Left ventricle myocardium inferior (tissue), 1 donor: ENCODE results near the gene IKZF1. TPM values are rescaled to one million over a fixed set of nuclear protein-coding genes. Genes with fewer than 3 reads are reported as not detected.

Experiments
- DNase-seq: peaks from one replicate; pipeline ENCODE4 v3.0.0-alpha.2; 2020
- H3K27ac ChIP-seq: fragments of 200-600 bp; replicated peaks from 2 replicates; pipeline ENCODE4 v1.8.0; 2021
- H3K27me3 ChIP-seq: fragments of 200-600 bp; 2 replicates; pipeline ENCODE4 v1.8.0; 2021; ENCODE audit warnings: low read depth
- H3K36me3 ChIP-seq: fragments of 200-600 bp; 2 replicates; pipeline ENCODE4 v1.8.0; 2021
- H3K4me1 ChIP-seq: fragments of 200-600 bp; 2 replicates; pipeline ENCODE4 v1.8.0; 2021
- H3K4me3 ChIP-seq: fragments of 200-600 bp; 2 replicates; pipeline ENCODE4 v1.8.0; 2021; ENCODE audit warnings: mild to moderate bottlenecking, moderate library complexity
- H3K9me3 ChIP-seq: fragments of 200-600 bp; replicated peaks from 2 replicates; pipeline ENCODE4 v1.8.0; 2021
- intact Hi-C: fragments of 100-400 bp; cut with micrococcal nuclease; formaldehyde crosslinking; loops from one replicate; pipeline ENCODE4 v1.11.0; 2022
- total RNA-seq: library from RNA; stranded (reverse); fragmentation: NEBNext Ultra II Directional; extraction: Animal tissue kit (Norgen Biotek cat#: 25700); gene quantifications from one replicate; pipeline ENCODE4 v1.2.1, GENCODE V29; 2021
- TF ChIP-seq, protein P1 (sequence below): fragments of 200-600 bp; IDR thresholded peaks from 2 replicates; pipeline ENCODE4 v1.8.0; 2021; ENCODE audit warnings: antibody characterized with exemption, mild to moderate bottlenecking, borderline replicate concordance
- donor health status: DM: no; HTN: yes; CAD: no; lungs with severe emphysema.

The IKZF1 gene
- total RNA-seq, 1 donor from 2014 or later, result 2.1 TPM

DNA sequence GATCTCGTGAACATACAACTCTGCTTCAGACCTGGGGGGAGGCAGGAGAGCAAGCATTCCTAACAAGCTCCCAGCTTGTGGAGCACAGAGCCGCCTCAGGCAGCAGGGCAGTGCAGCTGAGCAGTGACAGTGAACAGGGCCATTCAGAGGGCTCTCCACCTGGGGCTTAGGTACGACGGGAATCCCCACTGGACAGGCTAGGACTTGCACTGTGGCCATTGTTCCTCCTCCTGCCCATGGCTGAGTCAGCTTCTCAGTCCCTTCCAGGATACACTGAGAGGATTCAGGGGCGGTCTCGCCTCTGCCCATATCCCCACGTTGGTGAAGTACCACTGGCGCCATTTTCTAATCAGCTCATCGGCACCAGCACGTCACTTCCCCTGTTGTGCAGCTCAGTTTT is 74.6 kb downstream of the IKZF1 start:
- H3K27ac ChIP-seq, result no peak overlapping the region
- TF ChIP-seq, protein P1, sequence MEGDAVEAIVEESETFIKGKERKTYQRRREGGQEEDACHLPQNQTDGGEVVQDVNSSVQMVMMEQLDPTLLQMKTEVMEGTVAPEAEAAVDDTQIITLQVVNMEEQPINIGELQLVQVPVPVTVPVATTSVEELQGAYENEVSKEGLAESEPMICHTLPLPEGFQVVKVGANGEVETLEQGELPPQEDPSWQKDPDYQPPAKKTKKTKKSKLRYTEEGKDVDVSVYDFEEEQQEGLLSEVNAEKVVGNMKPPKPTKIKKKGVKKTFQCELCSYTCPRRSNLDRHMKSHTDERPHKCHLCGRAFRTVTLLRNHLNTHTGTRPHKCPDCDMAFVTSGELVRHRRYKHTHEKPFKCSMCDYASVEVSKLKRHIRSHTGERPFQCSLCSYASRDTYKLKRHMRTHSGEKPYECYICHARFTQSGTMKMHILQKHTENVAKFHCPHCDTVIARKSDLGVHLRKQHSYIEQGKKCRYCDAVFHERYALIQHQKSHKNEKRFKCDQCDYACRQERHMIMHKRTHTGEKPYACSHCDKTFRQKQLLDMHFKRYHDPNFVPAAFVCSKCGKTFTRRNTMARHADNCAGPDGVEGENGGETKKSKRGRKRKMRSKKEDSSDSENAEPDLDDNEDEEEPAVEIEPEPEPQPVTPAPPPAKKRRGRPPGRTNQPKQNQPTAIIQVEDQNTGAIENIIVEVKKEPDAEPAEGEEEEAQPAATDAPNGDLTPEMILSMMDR, result no peak
- H3K4me1 ChIP-seq, result no peaks in the 10 kb centered on the region
- intact Hi-C loops, result no loop called here
- no peaks in the 10 kb centered on the region for H3K36me3 ChIP-seq
- peaks cover 41% of the 10 kb centered on the region for H3K27me3 ChIP-seq
- no peaks in the 10 kb centered on the region for H3K9me3 ChIP-seq
- DNase-seq, result no peak
- no peak overlapping the region for H3K4me3 ChIP-seq

DNA sequence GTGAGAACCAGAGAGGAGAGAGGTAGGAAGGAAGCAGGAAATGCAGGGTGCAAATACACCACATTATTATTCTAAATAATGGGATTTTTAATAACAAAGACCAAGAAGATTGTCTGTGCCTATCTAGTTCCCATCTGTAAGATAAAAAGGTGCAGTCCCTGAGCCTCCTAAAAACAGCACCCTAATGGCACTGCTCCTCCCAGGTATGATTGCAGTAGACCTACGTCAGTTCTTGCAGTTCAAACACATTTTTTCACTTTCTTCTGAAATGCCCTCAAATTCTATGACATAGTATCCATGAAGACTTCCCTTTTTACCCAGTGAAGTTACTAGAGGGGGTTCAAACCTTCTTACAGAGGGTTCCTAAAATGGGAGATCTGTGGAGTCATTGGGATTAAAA is 75.0 kb downstream of the IKZF1 start:
- no peak overlapping the region for H3K4me3 ChIP-seq
- no peaks in the 10 kb centered on the region for H3K9me3 ChIP-seq
- DNase-seq, result no peak
- H3K4me1 ChIP-seq, result no peaks in the 10 kb centered on the region
- no peaks in the 10 kb centered on the region for H3K36me3 ChIP-seq
- H3K27me3 ChIP-seq, result peaks cover 46% of the 10 kb centered on the region
- TF ChIP-seq, protein P1, result no peak
- H3K27ac ChIP-seq, result no peak overlapping the region
- intact Hi-C loops, result no loop called here

GRCh38 chr7:50382455-50382854 is 77.9 kb downstream of the IKZF1 start:
- intact Hi-C loops, result no loop called here

GRCh38 chr7:50387351-50387750 is 82.8 kb downstream of the IKZF1 start:
- TF ChIP-seq, protein P1, result no peak
- intact Hi-C loops, result no loop called here
- DNase-seq, result no peak
- Histone ChIP-seq H3K27ac (no peak overlapping the region), H3K4me1 (no peaks in the 10 kb centered on the region), H3K4me3 (no peak overlapping the region), H3K36me3 (no peaks in the 10 kb centered on the region), H3K9me3 (no peaks in the 10 kb centered on the region), H3K27me3 (peaks cover 68% of the 10 kb centered on the region)

More at GRCh38 chr7:50382455-50382854, 77.9 kb downstream of the IKZF1 start:
- Histone ChIP-seq H3K4me1 (no peaks in the 10 kb centered on the region), H3K9me3 (no peaks in the 10 kb centered on the region), H3K4me3 (no peak overlapping the region), H3K36me3 (no peaks in the 10 kb centered on the region), H3K27me3 (peaks cover 55% of the 10 kb centered on the region), H3K27ac (no peak overlapping the region)
- DNase-seq, result no peak
- TF ChIP-seq, protein P1, result no peak

DNA sequence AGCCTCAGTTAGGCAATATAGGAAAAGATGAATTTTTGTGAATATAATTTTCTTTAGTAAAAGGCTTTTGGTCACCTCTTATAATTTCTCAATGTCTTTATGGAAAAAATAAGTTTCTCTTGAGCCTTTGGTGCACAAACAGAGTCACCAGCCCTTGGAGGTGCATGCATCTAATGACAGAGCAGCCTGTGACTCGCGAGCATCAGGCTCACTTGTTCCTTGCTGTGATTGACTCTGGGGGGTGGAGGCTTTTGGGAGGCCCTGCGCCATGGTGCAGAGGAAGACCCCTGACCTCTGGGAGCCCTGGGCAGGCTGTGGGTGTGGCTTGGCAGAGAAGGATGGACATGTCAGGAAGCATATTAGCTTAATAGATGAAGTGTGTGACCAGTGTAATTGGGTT is 85.4 kb downstream of the IKZF1 start:
- Histone ChIP-seq H3K36me3 (no peaks in the 10 kb centered on the region), H3K27me3 (peaks cover 64% of the 10 kb centered on the region), H3K4me3 (no peak overlapping the region), H3K27ac (no peak overlapping the region), H3K9me3 (no peaks in the 10 kb centered on the region), H3K4me1 (no peaks in the 10 kb centered on the region)
- TF ChIP-seq, protein P1, result no peak
- intact Hi-C loops, result no loop called here
- DNase-seq, result no peak

- Histone ChIP-seq H3K27me3 (peaks cover 67% of the 10 kb centered on the region), H3K4me1 (no peaks in the 10 kb centered on the region), H3K36me3 (no peaks in the 10 kb centered on the region), H3K9me3 (no peaks in the 10 kb centered on the region), H3K27ac (no peak overlapping the region), H3K4me3 (no peak overlapping the region)
- DNase-seq, result no peak
- intact Hi-C loops, result no loop called here
- TF ChIP-seq, protein P1, result no peak
Observed at GRCh38 chr7:50391386-50391785, 86.9 kb downstream of the IKZF1 start.
